GM20000 (cell line): ENCODE results near the gene IFITM10.

ENCODE experiments used
- DNase-seq: peaks from one replicate; pipeline ENCODE4 v3.0.0; 2012; ENCODE audit warnings: low spot score
- CTCF ChIP-seq: IDR thresholded peaks from 2 replicates; pipeline ENCODE4 v1.5.1; 2012; ENCODE audit warnings: mild to moderate bottlenecking, control low read depth; ENCODE audit errors: extremely low read depth, missing control alignments

IFITM10 gene

GRCh38 chr11:1776331-1776851 is 26.0 kb upstream of the IFITM10 start:
- no peak for DNase-seq
- no peak for TF ChIP-seq CTCF

DNA sequence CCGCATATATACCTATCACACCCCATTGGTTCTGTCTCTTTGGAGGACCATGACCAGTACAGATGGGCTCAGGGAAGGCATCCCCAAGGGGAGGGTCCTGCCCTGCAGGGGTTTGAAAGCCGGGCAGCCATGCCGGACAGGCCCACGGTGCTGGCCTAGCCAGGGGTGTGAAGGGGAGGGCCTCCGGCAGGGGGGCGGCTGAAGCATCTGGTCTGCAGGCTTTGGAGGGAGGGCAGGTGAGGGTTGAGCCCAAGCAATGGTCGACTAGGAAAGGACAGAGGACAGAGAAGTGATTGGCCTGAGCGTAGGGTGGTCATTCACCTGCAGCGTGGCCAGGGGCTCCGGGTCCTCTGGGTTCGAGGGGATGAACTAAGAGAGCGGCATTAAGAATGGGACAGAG is 24.5 kb upstream of the IFITM10 start:
- no peak for DNase-seq
- TF ChIP-seq CTCF = no peak

DNA sequence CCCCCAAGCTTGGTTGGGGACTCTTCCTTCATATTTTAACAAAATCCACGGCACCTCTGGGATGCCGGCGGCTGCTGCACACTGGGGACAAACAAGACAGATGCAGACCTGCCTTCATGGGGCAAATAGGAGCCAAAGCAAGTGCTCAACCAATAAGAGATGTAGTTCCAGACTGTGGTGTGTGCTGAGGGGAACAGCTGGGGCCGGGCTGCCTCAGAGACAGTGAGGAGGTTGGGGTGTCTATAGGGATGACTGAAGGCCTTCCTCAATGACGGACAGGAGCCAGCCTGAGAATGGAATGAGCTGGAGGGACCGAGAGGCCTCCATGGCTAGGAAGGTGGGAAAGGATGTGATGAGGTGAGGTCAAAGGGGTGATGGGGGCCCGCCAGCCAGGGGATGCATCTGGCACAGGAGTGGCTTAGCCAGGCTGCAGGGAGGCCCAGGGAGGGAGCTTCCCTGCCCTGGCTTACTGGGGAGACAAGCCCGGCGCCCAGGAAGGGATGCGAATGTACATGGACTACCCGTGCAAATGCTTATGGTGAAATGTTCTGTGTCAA is 23.7 kb upstream of the IFITM10 start:
- TF ChIP-seq CTCF = no peak
- DNase-seq = no peak

- no peak for DNase-seq
- TF ChIP-seq CTCF = no peak
These were observed 23.0 kb upstream of the IFITM10 start for GRCh38 chr11:1773131-1773993.

DNA sequence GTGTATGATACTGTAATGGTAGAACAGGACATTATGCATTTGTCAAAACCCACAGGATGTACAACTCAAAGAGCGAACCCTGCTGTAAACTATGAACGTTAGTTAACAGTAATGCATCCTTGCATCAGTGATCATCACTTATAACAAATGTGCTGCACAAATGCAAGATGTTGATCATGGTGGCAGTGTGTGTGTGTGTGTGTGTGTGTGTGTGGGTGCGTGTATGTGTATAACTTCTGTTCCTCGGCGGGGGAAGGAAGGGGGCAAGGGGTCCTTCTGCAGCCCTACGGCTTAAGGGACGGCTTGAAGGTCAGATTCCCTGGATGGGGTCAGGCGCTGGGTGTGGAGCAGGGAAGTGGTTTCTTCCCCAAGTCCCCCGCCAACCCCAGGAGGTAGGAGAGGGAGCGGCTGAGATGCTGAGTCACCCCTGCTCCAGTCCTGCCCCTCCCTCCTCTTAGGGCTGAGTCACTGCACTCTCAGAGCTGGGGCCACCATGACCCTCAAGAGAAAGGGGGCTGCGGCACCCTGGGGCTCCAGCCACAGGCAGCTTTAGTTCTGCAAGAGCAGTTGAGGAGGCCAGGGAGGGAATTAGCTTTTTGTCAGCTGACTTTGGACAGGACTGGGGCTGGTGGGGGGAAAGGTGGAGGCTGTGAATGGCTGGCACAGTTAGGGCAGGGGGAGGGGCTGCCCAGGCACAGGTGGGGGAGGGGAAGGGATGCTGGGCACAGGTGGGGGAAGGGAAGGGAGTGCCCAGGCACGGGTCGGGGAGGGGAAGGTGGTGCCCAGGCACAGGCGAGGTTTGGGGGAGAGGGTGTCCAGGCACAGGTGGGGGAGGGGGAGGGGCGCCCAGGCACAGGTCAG is 22.1 kb upstream of the IFITM10 start:
- TF ChIP-seq CTCF = no peak
- DNase-seq = no peak

GRCh38 chr11:1771700-1772099 is 21.3 kb upstream of the IFITM10 start:
- no peak for TF ChIP-seq CTCF
- no peak for DNase-seq
